Inflammatory macrophage (primary cell): Measurements from ENCODE around the gene DNLZ.

Source experiments
- DNase-seq, 2 donors: peaks; one replicate each; pipeline ENCODE4 v3.0.0-alpha.2; 2020 to 2022

DNLZ gene

DNA sequence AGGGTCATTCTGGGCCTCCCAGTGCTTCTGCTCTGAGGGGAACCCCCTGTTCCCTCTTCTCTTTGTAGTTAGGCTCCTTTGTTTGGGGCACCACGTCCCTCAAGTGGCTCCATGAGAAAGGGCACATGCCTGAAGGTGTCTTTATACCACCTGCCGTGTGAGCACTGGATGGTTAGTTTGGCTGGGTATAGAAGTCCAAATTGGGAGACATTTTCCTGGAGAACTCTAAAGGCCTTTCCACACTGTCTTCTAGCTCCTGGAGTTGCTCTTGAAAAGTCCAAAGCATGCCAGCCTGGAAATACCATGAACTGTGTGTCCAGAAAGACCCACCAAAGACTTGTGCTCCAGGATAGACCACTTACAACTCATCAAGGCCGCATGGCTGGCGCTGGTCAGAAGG is 48.6 kb downstream of the DNLZ start:
- no peak for DNase-seq

DNA sequence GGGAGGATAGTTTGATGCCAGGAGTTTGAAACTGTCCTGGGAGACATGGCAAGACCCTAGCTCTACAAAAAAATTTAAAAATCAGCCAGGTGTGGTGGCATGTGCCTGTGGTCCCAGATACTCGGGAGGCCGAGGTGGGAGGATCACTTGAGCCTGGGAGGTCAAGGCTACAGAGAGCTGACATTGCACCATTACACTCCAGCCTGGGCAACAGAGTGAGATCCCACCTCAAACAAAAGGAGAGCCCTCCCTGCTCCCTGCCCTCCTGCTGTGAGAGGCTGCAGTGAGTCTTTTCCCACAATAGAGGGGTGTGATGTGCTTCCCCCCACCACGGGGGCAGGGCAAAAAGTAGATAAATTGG is 49.5 kb downstream of the DNLZ start:
- no peak for DNase-seq

DNA sequence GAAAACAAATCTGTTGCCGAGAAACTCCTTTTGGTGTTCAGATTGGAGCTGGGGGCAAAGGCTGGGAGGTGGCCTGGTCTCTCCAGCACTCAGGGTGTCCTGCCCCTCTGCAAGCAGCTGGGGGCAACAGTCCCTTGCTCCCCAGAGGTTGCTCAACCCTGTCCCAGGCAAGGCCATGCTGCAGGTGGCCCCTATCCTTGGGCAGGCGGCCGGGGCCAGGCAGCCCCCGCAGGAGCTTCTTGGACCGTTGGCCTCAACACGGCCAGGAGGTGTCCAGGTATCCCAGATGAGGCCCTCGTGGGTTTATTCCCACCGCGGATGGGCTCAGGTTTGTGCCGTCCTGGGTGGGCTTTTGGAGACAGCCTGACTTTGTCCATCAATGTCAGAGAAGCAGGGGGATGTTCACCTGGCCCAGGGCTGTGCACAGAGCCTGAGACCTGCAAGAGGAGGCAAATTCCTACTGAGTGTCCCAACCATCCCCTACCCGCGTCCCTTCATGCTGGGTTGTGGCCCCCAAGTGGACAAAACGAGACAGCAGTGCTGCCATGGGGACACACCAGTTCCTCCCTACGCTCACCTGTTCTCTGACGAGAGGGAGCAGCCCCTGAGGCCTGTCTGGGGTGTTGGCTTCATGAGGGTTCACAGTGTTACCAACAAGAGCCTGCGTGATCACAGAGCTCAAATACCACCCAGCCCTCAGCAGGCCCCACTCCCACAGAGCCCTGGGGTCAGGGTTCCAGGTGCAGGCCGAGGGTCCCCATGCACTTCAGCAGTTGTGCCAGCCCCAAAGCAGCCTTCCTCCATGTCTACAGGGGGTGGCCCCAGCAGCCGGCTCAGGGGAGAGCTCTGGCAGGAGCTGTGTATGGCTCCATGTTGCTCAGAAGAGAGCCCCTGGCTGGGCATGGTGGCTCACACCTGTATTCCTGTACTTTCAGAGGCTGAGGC is 50.2 kb downstream of the DNLZ start:
- no peak for DNase-seq

DNA sequence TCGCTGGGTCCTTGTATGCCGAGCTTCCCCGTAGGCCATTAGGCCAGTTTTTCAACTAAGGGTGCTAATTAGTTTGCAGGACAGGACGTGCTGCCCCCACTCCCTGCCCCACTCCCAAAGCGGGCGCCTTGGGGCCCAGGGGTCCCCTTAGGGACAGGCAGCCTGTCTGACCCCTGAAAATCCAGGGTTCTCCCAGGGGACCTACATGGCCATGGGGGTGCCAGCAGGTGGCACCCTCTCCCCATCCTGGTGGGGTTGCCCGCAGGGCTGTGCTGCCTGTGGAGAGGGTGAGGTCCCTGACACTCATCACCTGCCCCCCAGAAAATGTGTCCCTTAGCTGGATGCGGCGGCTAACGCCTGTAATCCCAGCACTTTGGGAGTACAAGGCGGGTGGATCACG is 51.1 kb downstream of the DNLZ start:
- DNase-seq = peak; percentile 33 to 64

DNA sequence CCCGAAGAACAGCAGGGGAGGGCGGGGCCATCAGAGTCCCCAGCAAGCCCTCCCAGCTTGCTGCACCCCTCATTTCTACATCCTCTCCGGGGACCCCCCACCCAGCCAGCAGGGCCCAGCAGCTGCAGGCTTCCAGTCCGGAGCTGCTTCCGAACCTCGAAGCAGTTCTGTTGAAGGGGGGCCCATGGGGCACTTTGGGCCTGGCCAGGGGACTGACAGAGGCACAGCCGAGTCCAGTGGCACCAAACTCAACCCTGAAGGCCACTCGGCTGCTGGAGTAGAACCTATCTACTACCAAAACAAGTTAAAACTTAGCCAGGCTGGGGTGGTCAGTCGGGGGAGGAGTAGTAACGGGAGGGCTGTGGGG is 51.6 kb downstream of the DNLZ start:
- no peak for DNase-seq

DNA sequence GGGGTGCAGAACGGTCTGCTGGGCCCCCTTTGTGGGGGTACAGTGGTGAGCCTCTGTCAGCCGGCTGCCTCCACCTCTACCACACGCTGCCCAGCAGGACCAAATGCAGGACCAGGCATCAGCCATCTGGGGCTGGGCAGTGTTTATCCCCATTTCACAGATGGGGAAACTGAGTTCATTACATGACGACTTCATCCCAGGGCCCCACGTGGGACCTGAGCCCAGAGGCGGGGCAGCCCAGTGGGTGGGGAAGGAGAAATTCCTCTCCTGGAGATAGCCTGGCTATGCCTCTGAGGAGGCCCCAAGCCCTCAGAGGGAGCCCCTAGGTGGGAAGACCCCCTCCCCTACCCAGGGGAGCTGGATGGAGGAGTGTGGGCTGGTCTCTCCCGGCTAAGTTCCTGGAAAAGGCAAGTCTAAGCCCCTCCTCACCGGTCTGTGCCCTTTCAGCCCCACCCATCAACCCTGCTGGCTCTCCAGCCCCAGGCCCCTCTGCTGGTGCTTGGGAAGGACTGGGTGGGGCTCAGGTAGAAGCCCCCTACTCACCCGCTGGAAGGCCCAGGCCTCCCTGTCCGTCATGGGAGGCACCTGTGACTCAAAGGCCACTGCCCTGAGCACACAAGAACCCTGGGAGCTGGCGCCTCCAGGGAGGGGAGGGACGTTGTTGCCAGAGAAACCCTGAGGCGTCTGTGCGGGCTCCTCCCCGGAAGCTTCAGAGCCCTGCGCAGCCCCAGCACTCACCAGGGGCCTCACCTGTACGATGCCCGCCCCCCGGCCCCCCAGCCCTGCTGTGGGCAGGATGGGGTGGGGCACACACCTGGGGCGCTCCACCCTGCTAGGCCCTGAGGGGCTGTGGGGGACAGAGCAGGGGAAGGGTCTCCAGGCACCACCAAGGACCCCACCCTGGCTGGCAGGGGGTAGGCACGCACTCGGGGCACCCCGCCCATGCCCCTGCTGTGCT is 52.2 kb downstream of the DNLZ start:
- DNase-seq = no peak

DNA sequence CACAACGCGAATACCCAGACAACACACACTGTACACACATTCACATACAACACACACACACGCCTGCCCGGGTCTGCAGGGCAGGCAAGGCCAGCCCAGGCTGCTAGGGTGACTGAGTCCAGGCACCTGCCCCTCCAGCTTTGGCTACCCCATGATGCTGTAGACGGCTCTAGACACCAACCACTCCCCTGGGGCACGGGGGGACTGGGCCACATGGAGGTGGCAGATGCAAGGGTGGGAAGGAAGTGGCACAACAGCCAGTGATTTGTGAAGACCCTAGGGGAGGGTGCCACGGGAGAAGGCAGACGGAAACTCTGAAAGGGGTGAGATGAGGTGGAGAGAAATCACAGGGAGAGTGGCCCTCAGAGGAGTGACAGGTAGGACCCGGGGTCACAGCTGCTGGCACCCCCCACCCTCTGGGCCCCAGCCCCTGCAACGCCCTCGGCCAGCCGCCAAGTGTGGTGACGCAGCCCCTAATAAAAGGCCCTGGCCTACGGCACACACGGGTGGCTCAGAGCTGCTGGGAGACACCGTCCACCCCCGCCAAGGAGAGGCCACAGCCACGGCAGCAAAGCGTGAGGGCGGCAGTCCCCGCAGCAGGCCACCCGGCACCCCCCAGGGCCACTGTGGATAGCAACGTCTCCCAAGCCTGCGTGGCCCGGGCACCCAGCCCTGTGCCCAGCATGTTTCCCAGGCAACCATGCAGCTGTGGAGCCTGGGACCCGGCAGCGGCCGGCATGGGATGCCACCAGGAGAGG is 53.1 kb downstream of the DNLZ start:
- DNase-seq = no peak

DNA sequence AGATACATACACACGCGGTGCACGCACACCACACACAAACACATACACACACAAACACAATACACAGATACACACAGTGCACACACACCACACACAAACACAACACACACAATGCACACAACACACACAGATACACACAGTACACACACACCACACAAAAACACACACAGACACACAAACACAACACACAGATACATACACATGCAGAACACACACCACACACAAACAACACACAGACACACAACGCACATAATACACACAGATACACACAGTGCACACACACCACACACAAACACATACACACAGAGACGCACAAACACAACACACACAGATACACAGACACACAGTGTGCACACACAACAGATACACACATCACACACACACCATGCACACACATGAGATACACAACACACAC is 53.7 kb downstream of the DNLZ start:
- no peak for DNase-seq
